NCI-H2081 treated with DMSO at 0.1 percent for 48 hours (cell line): ENCODE measurements around the gene PLEKHH1.
A peak's percentile ranks its signal among the peaks of the same experiment; 100 is the strongest.

Experiments
- DNase-seq: peaks from one replicate; lab custom pipeline; 2025; lab: John Stamatoyannopoulos, UW

The PLEKHH1 gene

GRCh38 chr14:67532998-67533753, at the start of gene PLEKHH1:
TSS of gene PLEKHH1 (plus strand) at chr14:67533290. CDS start at chr14:67541868, 8,578 bp downstream.
- DNase-seq, result peak; percentile 15

GRCh38 chr14:67483579-67484285, 49.4 kb upstream of the PLEKHH1 start:
- DNase-seq, result no peak

GRCh38 chr14:67485501-67486095, 47.5 kb upstream of the PLEKHH1 start:
- no peak for DNase-seq

GRCh38 chr14:67486890-67487289, 46.2 kb upstream of the PLEKHH1 start:
- no peak for DNase-seq

GRCh38 chr14:67487332-67487731, 45.8 kb upstream of the PLEKHH1 start:
- DNase-seq, result no peak

- DNase-seq, result no peak
Measured at GRCh38 chr14:67487937-67488893, 44.9 kb upstream of the PLEKHH1 start, which contains the start of gene TMEM229B. TSS of gene TMEM229B (minus strand) at chr14:67488721. CDS start at chr14:67473923, 14,798 bp downstream.

- no peak for DNase-seq
Measured at GRCh38 chr14:67490196-67490595, 42.9 kb upstream of the PLEKHH1 start.

- DNase-seq, result no peak
Measured at GRCh38 chr14:67491285-67491684, 41.8 kb upstream of the PLEKHH1 start.

- DNase-seq, result peak; percentile 57
Measured at GRCh38 chr14:67491741-67492507, 41.2 kb upstream of the PLEKHH1 start.

- DNase-seq, result no peak
Measured at GRCh38 chr14:67492538-67492937, 40.6 kb upstream of the PLEKHH1 start.

GRCh38 chr14:67493092-67493717, 39.9 kb upstream of the PLEKHH1 start:
- DNase-seq, result no peak

GRCh38 chr14:67495827-67496226, 37.3 kb upstream of the PLEKHH1 start:
- DNase-seq, result no peak

GRCh38 chr14:67497216-67497615, 35.9 kb upstream of the PLEKHH1 start:
- no peak for DNase-seq

- no peak for DNase-seq
Measured at GRCh38 chr14:67497716-67498115, 35.4 kb upstream of the PLEKHH1 start.

- DNase-seq, result no peak
Measured at GRCh38 chr14:67500981-67501380, 32.1 kb upstream of the PLEKHH1 start.

GRCh38 chr14:67501670-67502069, 31.4 kb upstream of the PLEKHH1 start:
- no peak for DNase-seq

GRCh38 chr14:67502867-67503266, 30.2 kb upstream of the PLEKHH1 start:
- no peak for DNase-seq

GRCh38 chr14:67503331-67503730, 29.8 kb upstream of the PLEKHH1 start:
- no peak for DNase-seq

- no peak for DNase-seq
Measured at GRCh38 chr14:67505254-67505653, 27.8 kb upstream of the PLEKHH1 start.

- DNase-seq, result no peak
Measured at GRCh38 chr14:67508956-67509355, 24.1 kb upstream of the PLEKHH1 start.
